ENCODE data around the gene MED7.

Gene MED7

GRCh38 chr5:157172403-157172802 is 29.7 kb upstream of the MED7 start:
- TF ChIP-seq SUZ12 (IDR thresholded peaks at IDR 0.05; ENCODE audit: extremely low read depth, insufficient read depth, insufficient read length): no peak
- no peak for TF ChIP-seq YY1 (IDR thresholded peaks at IDR 0.05; ENCODE audit: insufficient read depth, insufficient read length)
- TF ChIP-seq ZNF274 (IDR thresholded peaks at IDR 0.05; ENCODE audit: low read depth, low read length): no peak
- H3K4me3 ChIP-seq (ENCODE audit: insufficient read length, low read depth): no peak overlapping the region
- no peaks in the 10 kb centered on the region for H3K4me1 ChIP-seq (ENCODE audit: insufficient read depth, insufficient read length)
- H3K36me3 ChIP-seq (ENCODE audit: insufficient read depth, insufficient read length, low read length): no peaks in the 10 kb centered on the region
- 0 out of 2 replicates have a peak, but pooled peaks cover 8% of the 10 kb centered on the region for H3K9me3 ChIP-seq (ENCODE audit: insufficient read depth, low read length)
- no peaks in the 10 kb centered on the region for H3K27me3 ChIP-seq (ENCODE audit: insufficient read depth, insufficient read length)
- DNase-seq (ENCODE audit: low read depth, low spot score): no peak
- H3K9ac ChIP-seq (ENCODE audit: insufficient read length, low read depth): no peak overlapping the region

GRCh38 chr5:157168286-157168685 is 25.6 kb upstream of the MED7 start:
- no peak for DNase-seq (ENCODE audit: low read depth, low spot score)
- H3K4me1 ChIP-seq (ENCODE audit: insufficient read depth, insufficient read length): no peaks in the 10 kb centered on the region
- TF ChIP-seq SUZ12 (IDR thresholded peaks at IDR 0.05; ENCODE audit: extremely low read depth, insufficient read depth, insufficient read length) (no peak), ZNF274 (IDR thresholded peaks at IDR 0.05; ENCODE audit: low read depth, low read length) (no peak), YY1 (IDR thresholded peaks at IDR 0.05; ENCODE audit: insufficient read depth, insufficient read length) (no peak)

GRCh38 chr5:157167214-157167621 is 24.6 kb upstream of the MED7 start:
- no peak for DNase-seq (ENCODE audit: low read depth, low spot score)
- H3K9ac ChIP-seq (ENCODE audit: insufficient read length, low read depth): no peak overlapping the region
- H3K9me3 ChIP-seq (ENCODE audit: insufficient read depth, low read length): 0 out of 2 replicates have a peak, but pooled peaks cover 8% of the 10 kb centered on the region
- no peaks in the 10 kb centered on the region for H3K36me3 ChIP-seq (ENCODE audit: insufficient read depth, insufficient read length, low read length)
- H3K4me3 ChIP-seq (ENCODE audit: insufficient read length, low read depth): no peak overlapping the region
- no peak for TF ChIP-seq SUZ12 (IDR thresholded peaks at IDR 0.05; ENCODE audit: extremely low read depth, insufficient read depth, insufficient read length)
- TF ChIP-seq ZNF274 (IDR thresholded peaks at IDR 0.05; ENCODE audit: low read depth, low read length): no peak
- no peaks in the 10 kb centered on the region for H3K4me1 ChIP-seq (ENCODE audit: insufficient read depth, insufficient read length)
- H3K27me3 ChIP-seq (ENCODE audit: insufficient read depth, insufficient read length): no peaks in the 10 kb centered on the region

More at GRCh38 chr5:157168286-157168685, 25.6 kb upstream of the MED7 start:
- H3K4me3 ChIP-seq (ENCODE audit: insufficient read length, low read depth): no peak overlapping the region
- H3K9me3 ChIP-seq (ENCODE audit: insufficient read depth, low read length): 0 out of 2 replicates have a peak, but pooled peaks cover 8% of the 10 kb centered on the region
- H3K36me3 ChIP-seq (ENCODE audit: insufficient read depth, insufficient read length, low read length): no peaks in the 10 kb centered on the region
- H3K27me3 ChIP-seq (ENCODE audit: insufficient read depth, insufficient read length): no peaks in the 10 kb centered on the region
- no peak overlapping the region for H3K9ac ChIP-seq (ENCODE audit: insufficient read length, low read depth)

GRCh38 chr5:157166214-157167213 is 23.8 kb upstream of the MED7 start, which contains the start of gene GARIN3:
Gene GARIN3, minus strand, starts transcription at chr5:157166264. Its CDS starts 96 bp downstream, at chr5:157166168.
- H3K9me3 ChIP-seq (ENCODE audit: insufficient read depth, low read length): 0 out of 2 replicates have a peak, but pooled peaks cover 8% of the 10 kb centered on the region
- no peaks in the 10 kb centered on the region for H3K36me3 ChIP-seq (ENCODE audit: insufficient read depth, insufficient read length, low read length)
- H3K4me1 ChIP-seq (ENCODE audit: insufficient read depth, insufficient read length): no peaks in the 10 kb centered on the region
- H3K4me3 ChIP-seq (ENCODE audit: insufficient read length, low read depth): no peak within 1 kb of the TSS
- no peaks in the 10 kb centered on the region for H3K27me3 ChIP-seq (ENCODE audit: insufficient read depth, insufficient read length)
- no peak within 1 kb of the TSS for H3K9ac ChIP-seq (ENCODE audit: insufficient read length, low read depth)
- TF ChIP-seq SUZ12 (IDR thresholded peaks at IDR 0.05; ENCODE audit: extremely low read depth, insufficient read depth, insufficient read length) (no peak), ZNF274 (IDR thresholded peaks at IDR 0.05; ENCODE audit: low read depth, low read length) (no peak), YY1 (IDR thresholded peaks at IDR 0.05; ENCODE audit: insufficient read depth, insufficient read length) (no peak)
- no peak for DNase-seq (ENCODE audit: low read depth, low spot score)

- no peak for DNase-seq (ENCODE audit: low read depth, low spot score)
- H3K36me3 ChIP-seq (ENCODE audit: insufficient read depth, insufficient read length, low read length): no peaks in the 10 kb centered on the region
- no peaks in the 10 kb centered on the region for H3K4me1 ChIP-seq (ENCODE audit: insufficient read depth, insufficient read length)
- H3K9me3 ChIP-seq (ENCODE audit: insufficient read depth, low read length): 0 out of 2 replicates have a peak, but pooled peaks cover 3% of the 10 kb centered on the region
- no peak overlapping the region for H3K9ac ChIP-seq (ENCODE audit: insufficient read length, low read depth)
- no peak overlapping the region for H3K4me3 ChIP-seq (ENCODE audit: insufficient read length, low read depth)
- no peaks in the 10 kb centered on the region for H3K27me3 ChIP-seq (ENCODE audit: insufficient read depth, insufficient read length)
- TF ChIP-seq SUZ12 (IDR thresholded peaks at IDR 0.05; ENCODE audit: extremely low read depth, insufficient read depth, insufficient read length) (no peak), ZNF274 (IDR thresholded peaks at IDR 0.05; ENCODE audit: low read depth, low read length) (no peak), YY1 (IDR thresholded peaks at IDR 0.05; ENCODE audit: insufficient read depth, insufficient read length) (no peak)
These were observed 23.0 kb upstream of the MED7 start for GRCh38 chr5:157165668-157166067.

GRCh38 chr5:157165261-157165660 is 22.6 kb upstream of the MED7 start:
- Histone ChIP-seq H3K36me3 (ENCODE audit: insufficient read depth, insufficient read length, low read length) (no peaks in the 10 kb centered on the region), H3K4me3 (ENCODE audit: insufficient read length, low read depth) (no peak overlapping the region), H3K9ac (ENCODE audit: insufficient read length, low read depth) (no peak overlapping the region), H3K9me3 (ENCODE audit: insufficient read depth, low read length) (no peaks in the 10 kb centered on the region), H3K27me3 (ENCODE audit: insufficient read depth, insufficient read length) (no peaks in the 10 kb centered on the region), H3K4me1 (ENCODE audit: insufficient read depth, insufficient read length) (no peaks in the 10 kb centered on the region)
- TF ChIP-seq YY1 (IDR thresholded peaks at IDR 0.05; ENCODE audit: insufficient read depth, insufficient read length): no peak
- DNase-seq (ENCODE audit: low read depth, low spot score): no peak

- Histone ChIP-seq H3K9ac (ENCODE audit: insufficient read length, low read depth) (no peak overlapping the region), H3K36me3 (ENCODE audit: insufficient read depth, insufficient read length, low read length) (no peaks in the 10 kb centered on the region), H3K4me1 (ENCODE audit: insufficient read depth, insufficient read length) (no peaks in the 10 kb centered on the region), H3K4me3 (ENCODE audit: insufficient read length, low read depth) (no peak overlapping the region), H3K9me3 (ENCODE audit: insufficient read depth, low read length) (no peaks in the 10 kb centered on the region), H3K27me3 (ENCODE audit: insufficient read depth, insufficient read length) (no peaks in the 10 kb centered on the region)
- TF ChIP-seq ZNF274 (IDR thresholded peaks at IDR 0.05; ENCODE audit: low read depth, low read length) (no peak), SUZ12 (IDR thresholded peaks at IDR 0.05; ENCODE audit: extremely low read depth, insufficient read depth, insufficient read length) (no peak), YY1 (IDR thresholded peaks at IDR 0.05; ENCODE audit: insufficient read depth, insufficient read length) (no peak)
- DNase-seq (ENCODE audit: low read depth, low spot score): no peak
These were observed 21.9 kb upstream of the MED7 start for GRCh38 chr5:157164521-157164920.

Measured in NT2/D1 (cell line).